ENCODE data around the gene ADAMTS2.

Gene ADAMTS2

GRCh38 chr5:179124853-179125788, 220.1 kb downstream of the ADAMTS2 start:
- no peak for DNase-seq (ENCODE audit: low read depth, low spot score)

GRCh38 chr5:179124273-179124852, 220.9 kb downstream of the ADAMTS2 start:
- DNase-seq (ENCODE audit: low read depth, low spot score): no peak

GRCh38 chr5:179123491-179124272, 221.6 kb downstream of the ADAMTS2 start:
- no peak for DNase-seq (ENCODE audit: low read depth, low spot score)

- no peak for DNase-seq (ENCODE audit: low read depth, low spot score)
These were observed 222.2 kb downstream of the ADAMTS2 start for GRCh38 chr5:179123109-179123426.

GRCh38 chr5:179122411-179123108, 222.7 kb downstream of the ADAMTS2 start:
- DNase-seq (ENCODE audit: low read depth, low spot score): no peak

- DNase-seq (ENCODE audit: low read depth, low spot score): no peak
These were observed 223.6 kb downstream of the ADAMTS2 start for GRCh38 chr5:179121667-179122111.

- DNase-seq (ENCODE audit: low read depth, low spot score): no peak
These were observed 224.2 kb downstream of the ADAMTS2 start for GRCh38 chr5:179120951-179121666.

GRCh38 chr5:179120421-179120861, 224.8 kb downstream of the ADAMTS2 start:
- no peak for DNase-seq (ENCODE audit: low read depth, low spot score)

- DNase-seq (ENCODE audit: low read depth, low spot score): no peak
These were observed 225.7 kb downstream of the ADAMTS2 start for GRCh38 chr5:179119415-179120170.

- DNase-seq (ENCODE audit: low read depth, low spot score): no peak
These were observed 226.4 kb downstream of the ADAMTS2 start for GRCh38 chr5:179118756-179119414.

GRCh38 chr5:179118338-179118737, 226.9 kb downstream of the ADAMTS2 start:
- DNase-seq (ENCODE audit: low read depth, low spot score): no peak

- no peak for DNase-seq (ENCODE audit: low read depth, low spot score)
These were observed 229.3 kb downstream of the ADAMTS2 start for GRCh38 chr5:179115845-179116524.

GRCh38 chr5:179115307-179115706, 230.0 kb downstream of the ADAMTS2 start:
- DNase-seq (ENCODE audit: low read depth, low spot score): no peak

GRCh38 chr5:179114756-179115155, 230.5 kb downstream of the ADAMTS2 start:
- DNase-seq (ENCODE audit: low read depth, low spot score): no peak

- no peak for DNase-seq (ENCODE audit: low read depth, low spot score)
These were observed 231.2 kb downstream of the ADAMTS2 start for GRCh38 chr5:179113945-179114641.

GRCh38 chr5:179113143-179113530, 232.1 kb downstream of the ADAMTS2 start:
- no peak for DNase-seq (ENCODE audit: low read depth, low spot score)

GRCh38 chr5:179112469-179113142, 232.7 kb downstream of the ADAMTS2 start:
- DNase-seq (ENCODE audit: low read depth, low spot score): no peak
